ENCODE results near the gene ZBTB1.
"Not testable (repeated sequence)": the region's sequence is repeated elsewhere in the genome, so short reads cannot be mapped to it uniquely, and the experiment has no call there.

The ZBTB1 gene

DNA sequence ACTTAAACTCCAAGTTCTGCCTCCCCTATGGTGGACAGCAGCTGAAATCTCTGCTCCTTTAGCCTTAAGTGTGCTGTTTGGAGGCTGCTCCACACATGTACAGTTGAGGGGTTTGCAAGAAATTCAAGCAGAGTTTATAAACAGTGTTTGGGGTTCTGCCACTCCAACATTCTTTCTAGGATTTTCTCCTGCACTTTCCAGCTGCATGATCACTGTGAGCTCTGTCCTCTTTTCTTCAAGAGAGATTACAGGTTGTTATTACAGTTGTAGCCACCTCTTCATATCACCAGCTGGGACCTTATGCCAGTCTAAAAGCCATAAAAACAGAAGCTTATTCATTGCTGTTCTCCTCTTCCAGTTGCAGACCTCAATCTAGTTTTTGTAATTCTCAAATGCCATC is 9.3 kb upstream of the ZBTB1 start:
- DNase-seq (ENCODE audit: low read depth in 1 of 2, low spot score in 1 of 2) = no peak

- no peak for DNase-seq (ENCODE audit: low read depth in 1 of 2, low spot score in 1 of 2)
These were observed 7.8 kb upstream of the ZBTB1 start for GRCh38 chr14:64496764-64497163.

GRCh38 chr14:64500088-64500487 is 4.5 kb upstream of the ZBTB1 start:
- no peak for DNase-seq (ENCODE audit: low read depth in 1 of 2, low spot score in 1 of 2)

DNA sequence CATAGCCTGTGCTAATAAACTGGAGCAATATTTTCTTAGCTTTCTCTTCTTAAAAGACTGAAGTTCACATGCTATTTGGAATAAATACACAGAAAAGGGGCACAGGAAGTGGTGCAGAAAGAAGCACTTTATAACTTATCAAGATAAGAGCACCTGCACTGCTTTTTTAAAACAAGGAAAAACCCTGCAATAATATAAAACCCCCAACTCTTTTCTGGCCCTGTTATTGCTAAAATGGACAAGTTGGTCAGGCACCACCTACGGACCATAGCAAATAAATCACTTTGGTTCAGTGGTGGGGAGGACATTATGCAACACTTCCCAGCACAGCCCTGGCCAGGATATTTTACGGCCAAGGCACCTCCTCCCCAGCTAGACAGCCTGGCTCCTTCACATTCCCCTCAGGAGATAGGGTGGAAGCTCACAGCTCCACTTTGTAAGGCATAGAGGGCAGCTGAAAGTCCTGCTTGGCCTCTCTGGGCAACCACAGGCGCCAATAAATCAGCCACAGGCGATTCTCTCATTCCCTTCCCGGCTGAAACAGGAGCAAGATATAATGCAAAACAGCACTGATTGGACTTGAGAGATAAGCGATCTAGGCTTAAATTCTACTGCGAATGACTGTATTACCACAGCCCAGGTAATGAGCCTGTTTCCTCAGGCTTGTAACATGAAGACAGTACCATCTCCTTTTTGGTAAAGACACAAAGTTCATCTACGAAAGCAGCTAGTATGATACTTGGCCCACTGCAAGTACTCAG is 3.0 kb upstream of the ZBTB1 start:
- DNase-seq (ENCODE audit: low read depth in 1 of 2, low spot score in 1 of 2) = no peak

GRCh38 chr14:64502456-64502855 is 2.1 kb upstream of the ZBTB1 start:
- no peak for DNase-seq (ENCODE audit: low read depth in 1 of 2, low spot score in 1 of 2)

- no peak for DNase-seq (ENCODE audit: low read depth in 1 of 2, low spot score in 1 of 2)
These were observed 1.6 kb upstream of the ZBTB1 start for GRCh38 chr14:64502887-64503433.

DNA sequence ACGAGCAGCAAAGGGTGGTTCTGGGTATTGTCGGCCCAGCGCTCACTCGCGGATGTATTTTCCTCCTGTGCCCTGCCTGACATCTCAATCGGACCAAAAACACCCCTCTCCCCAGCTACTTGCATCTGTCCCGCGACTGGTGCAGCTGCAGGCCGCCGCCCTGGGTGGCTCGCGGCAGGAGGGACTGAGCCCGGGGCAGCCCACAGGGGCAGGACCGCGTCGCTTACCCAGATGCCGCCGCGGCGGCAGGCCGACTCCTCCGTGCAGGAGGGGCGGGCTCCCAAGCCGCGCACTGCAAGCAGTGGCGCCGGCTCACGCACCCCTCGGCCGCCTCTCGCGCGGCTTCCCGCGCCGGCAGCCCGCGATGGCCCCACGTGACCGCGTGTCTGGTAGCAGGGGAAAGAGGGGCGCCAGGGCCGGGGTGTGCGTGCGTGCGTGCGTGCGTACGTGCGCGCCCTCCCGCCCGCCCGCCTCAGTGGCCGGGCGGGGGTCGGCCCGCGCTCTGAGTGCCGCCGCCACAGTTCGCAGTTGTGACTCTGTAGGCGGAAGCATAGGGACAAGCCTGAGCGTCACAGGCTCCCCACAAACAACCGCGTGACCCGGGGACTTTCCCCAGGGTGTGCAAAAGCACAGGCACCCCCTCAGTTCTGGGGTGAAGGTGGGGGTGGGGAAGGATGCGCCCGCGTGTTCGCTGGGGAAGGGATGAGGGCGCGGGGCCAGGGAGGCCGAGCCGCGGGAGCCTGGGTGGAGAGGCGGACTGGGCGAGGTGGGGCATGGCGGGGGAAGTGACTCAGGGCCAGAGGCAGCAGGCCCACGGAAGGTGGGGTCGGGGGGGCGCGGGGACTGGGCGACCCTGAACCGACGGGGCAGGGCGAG is 898 bp upstream of the ZBTB1 start, which contains the start of gene ZBTB25:
Gene ZBTB25, minus strand, starts transcription at position 405 of the 876 bp plus-strand sequence. CDS start 13,305 bp downstream, outside the sequence.
- DNase-seq (ENCODE audit: low read depth in 1 of 2, low spot score in 1 of 2) = peak; percentile 88 to 93

GRCh38 chr14:64504897-64505794 is 576 bp downstream of the ZBTB1 start:
- peak; percentile 66 to 71 for DNase-seq (ENCODE audit: low read depth in 1 of 2, low spot score in 1 of 2)

GRCh38 chr14:64506721-64507120 is 2.2 kb downstream of the ZBTB1 start:
- DNase-seq (ENCODE audit: low read depth in 1 of 2, low spot score in 1 of 2) = no peak

DNA sequence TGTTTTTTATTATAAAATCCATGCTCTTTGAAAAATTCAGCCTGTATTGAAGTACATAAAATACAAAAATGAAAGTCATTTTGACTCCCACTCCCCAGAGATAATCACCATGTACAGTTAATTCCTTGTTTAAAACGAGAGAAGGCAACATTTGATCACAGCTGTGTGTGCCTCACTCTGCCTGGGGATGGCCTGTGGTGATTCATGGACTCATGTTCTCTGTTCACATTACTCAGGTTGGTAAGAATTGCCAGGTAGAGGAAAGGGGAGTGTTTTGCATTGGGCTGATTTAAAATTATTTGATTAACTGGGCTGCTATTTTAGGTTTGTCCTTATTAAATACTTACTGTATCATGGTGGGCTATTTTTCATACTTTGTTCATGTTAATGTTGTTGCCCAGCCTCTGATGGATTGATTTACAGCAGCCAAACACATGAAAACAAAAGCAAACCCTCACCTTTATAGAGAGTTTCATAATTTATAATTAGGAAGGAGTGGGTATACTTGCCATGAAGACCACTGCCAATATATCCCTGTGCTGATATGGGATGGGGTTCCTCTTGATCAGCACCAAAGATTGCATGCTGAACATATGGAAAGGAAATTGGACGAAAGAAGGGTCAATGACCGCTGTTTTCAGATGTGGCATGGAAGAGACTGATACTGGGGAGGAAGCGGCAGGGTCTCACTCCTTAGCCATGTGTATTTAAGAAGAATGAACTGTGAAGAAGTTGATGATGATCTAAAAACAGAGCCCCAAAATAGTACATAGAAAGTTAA is 3.0 kb downstream of the ZBTB1 start:
- peak in 1 of 2 donors; percentile 11 for DNase-seq (ENCODE audit: low read depth in 1 of 2, low spot score in 1 of 2)

DNA sequence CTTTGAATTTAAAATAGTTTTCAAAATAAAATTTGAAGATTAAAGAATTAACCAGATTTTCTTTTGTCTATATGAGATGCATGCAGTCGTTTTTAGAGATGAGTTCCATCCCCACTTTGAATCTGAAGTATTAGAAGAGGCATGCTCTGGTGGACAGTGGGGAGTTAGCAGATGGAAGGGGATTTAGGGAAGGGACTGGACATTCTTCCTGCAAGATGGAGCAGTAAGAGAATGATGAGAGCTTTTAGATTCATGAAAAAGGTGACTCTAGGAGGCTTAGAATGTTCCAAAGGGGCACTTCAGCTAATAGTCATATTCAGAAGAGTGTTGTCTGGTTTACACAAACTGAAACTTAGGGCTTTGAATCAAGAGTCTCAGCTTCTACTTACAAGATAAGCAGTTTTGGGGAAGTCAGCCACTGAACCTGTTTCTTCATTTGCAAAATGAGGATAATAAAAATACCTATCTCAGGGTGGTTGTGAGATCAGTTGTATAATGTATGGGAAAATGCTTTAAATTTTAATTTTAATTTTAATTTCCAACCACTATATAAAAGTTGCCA is 3.7 kb downstream of the ZBTB1 start:
- no peak for DNase-seq (ENCODE audit: low read depth in 1 of 2, low spot score in 1 of 2)

- no peak for DNase-seq (ENCODE audit: low read depth in 1 of 2, low spot score in 1 of 2)
These were observed 4.5 kb downstream of the ZBTB1 start for GRCh38 chr14:64509036-64509435.

GRCh38 chr14:64510825-64511671 is 6.5 kb downstream of the ZBTB1 start:
- DNase-seq (ENCODE audit: low read depth in 1 of 2, low spot score in 1 of 2) = peak in 1 of 2 donors; percentile 54

- DNase-seq (ENCODE audit: low read depth in 1 of 2, low spot score in 1 of 2) = no peak
These were observed 8.7 kb downstream of the ZBTB1 start for GRCh38 chr14:64513271-64513670.

DNA sequence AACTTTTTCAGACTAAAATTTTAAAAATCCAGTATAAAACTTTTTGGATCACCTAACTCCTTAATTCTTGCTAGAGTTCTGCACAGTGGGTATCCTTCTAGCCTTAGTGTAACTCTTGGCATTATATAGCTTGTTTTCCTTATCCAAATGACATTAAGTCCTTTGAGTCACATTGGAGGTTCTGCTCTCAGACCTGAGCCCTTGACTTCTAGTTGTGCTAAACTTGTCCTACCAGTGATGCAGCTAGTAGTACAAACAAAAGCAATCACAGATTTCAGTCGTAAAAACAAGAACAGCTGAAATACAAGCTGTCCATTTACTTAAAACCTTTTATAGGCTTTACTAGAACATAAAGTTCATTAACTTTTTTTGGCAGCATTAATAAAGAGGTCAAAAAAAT is 10.5 kb downstream of the ZBTB1 start:
- no peak for DNase-seq (ENCODE audit: low read depth in 1 of 2, low spot score in 1 of 2)

GRCh38 chr14:64516969-64517368 is 12.4 kb downstream of the ZBTB1 start:
- DNase-seq (ENCODE audit: low read depth in 1 of 2, low spot score in 1 of 2) = no peak

DNA sequence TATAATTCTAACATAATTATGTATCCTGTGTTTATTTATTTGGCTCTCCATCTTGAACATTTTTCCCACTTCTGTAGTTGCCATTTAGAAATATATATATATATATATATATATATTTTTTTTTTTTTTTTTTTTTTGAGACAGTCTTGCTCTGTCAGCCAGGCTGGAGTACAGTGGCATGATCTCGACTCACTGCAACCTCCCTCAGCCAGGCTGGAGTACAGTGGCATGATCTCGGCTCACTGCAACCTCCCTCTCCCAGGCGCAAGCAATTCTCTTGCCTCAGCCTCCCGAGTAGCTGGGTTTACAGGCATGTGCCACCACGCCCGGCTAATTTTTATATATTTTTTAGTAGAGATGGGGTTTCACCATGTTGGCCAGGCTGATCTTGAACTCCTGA is 13.1 kb downstream of the ZBTB1 start:
- DNase-seq (ENCODE audit: low read depth in 1 of 2, low spot score in 1 of 2) = not testable (repeated sequence)

GRCh38 chr14:64518229-64518628 is 13.7 kb downstream of the ZBTB1 start:
- no peak for DNase-seq (ENCODE audit: low read depth in 1 of 2, low spot score in 1 of 2)

- DNase-seq (ENCODE audit: low read depth in 1 of 2, low spot score in 1 of 2) = no peak
These were observed 16.1 kb downstream of the ZBTB1 start for GRCh38 chr14:64520699-64521098.
